Loucy (cell line): ENCODE measurements around the gene LRRC4C.

Experiments used
- H2AFZ ChIP-seq: fragments of 200-600 bp; sonication (generic); 2 replicates; pipeline ENCODE4 v1.6.0; 2016; ENCODE audit warnings: antibody characterized with exemption, mild to moderate bottlenecking, low read length, moderate library complexity
- H3F3A ChIP-seq: fragments of 200-600 bp; 2 replicates; pipeline ENCODE4 v1.6.0; 2016; ENCODE audit warnings: antibody characterized with exemption, low read depth, mild to moderate bottlenecking
- H3K27me3 ChIP-seq: fragments of 200-600 bp; sonication (generic); 2 replicates; pipeline ENCODE4 v1.6.1; 2014; ENCODE audit warnings: low read length, mild to moderate bottlenecking; ENCODE audit not compliant: insufficient read depth, poor library complexity, severe bottlenecking
- H3K36me3 ChIP-seq: fragments of 200-600 bp; sonication (generic); 2 replicates; pipeline ENCODE4 v1.6.1; 2016; ENCODE audit warnings: low read length; ENCODE audit not compliant: insufficient read depth
- H3K4me1 ChIP-seq: fragments of 200-600 bp; sonication (generic); 2 replicates; pipeline ENCODE4 v1.5.1; 2014; ENCODE audit warnings: low read length, mild to moderate bottlenecking; ENCODE audit not compliant: insufficient read depth, poor library complexity, severe bottlenecking
- H3K4me2 ChIP-seq: fragments of 200-600 bp; sonication (generic); 2 replicates; pipeline ENCODE4 v1.6.0; 2014; ENCODE audit warnings: antibody characterized with exemption, low read length, low read depth, mild to moderate bottlenecking; ENCODE audit not compliant: poor library complexity, severe bottlenecking
- H3K4me3 ChIP-seq: fragments of 200-600 bp; sonication (generic); 2 replicates; pipeline ENCODE4 v1.5.1; 2014; ENCODE audit warnings: low read length, mild to moderate bottlenecking, mixed read lengths; ENCODE audit not compliant: poor library complexity, severe bottlenecking
- H3K79me2 ChIP-seq: fragments of 200-600 bp; sonication (generic); 2 replicates; pipeline ENCODE4 v1.6.1; 2014; ENCODE audit warnings: low read length; ENCODE audit not compliant: insufficient read depth
- H3K9ac ChIP-seq: fragments of 200-600 bp; sonication (generic); 2 replicates; pipeline ENCODE4 v1.6.0; 2014; ENCODE audit warnings: mild to moderate bottlenecking, low read depth, low read length, moderate library complexity; ENCODE audit not compliant: poor library complexity, severe bottlenecking
- H3K9me2 ChIP-seq: fragments of 200-600 bp; sonication (generic); replicated peaks from 2 replicates; pipeline ENCODE4 v1.6.1; 2016; ENCODE audit warnings: low read depth, low read length, mixed read lengths
- H3K9me3 ChIP-seq: fragments of 200-600 bp; sonication (generic); 2 replicates; pipeline ENCODE4 v1.6.1; 2014; ENCODE audit warnings: mild to moderate bottlenecking, antibody characterized with exemption, low read length, low read depth; ENCODE audit not compliant: insufficient read depth
- H4K20me1 ChIP-seq: fragments of 200-600 bp; sonication (generic); 2 replicates; pipeline ENCODE4 v1.6.0; 2014; ENCODE audit warnings: antibody characterized with exemption, low read length, mild to moderate bottlenecking; ENCODE audit not compliant: insufficient read depth, poor library complexity, severe bottlenecking
- CTCF ChIP-seq: fragments of 200-600 bp; sonication (generic); conservative IDR thresholded peaks from 2 replicates; pipeline ENCODE4 v1.5.1; 2014; ENCODE audit warnings: mild to moderate bottlenecking, antibody characterized with exemption, low read length
- EZH2phosphoT487 ChIP-seq: fragments of 200-600 bp; IDR thresholded peaks from 2 replicates; pipeline ENCODE4 v1.6.1; 2018; ENCODE audit warnings: antibody characterized with exemption, mild to moderate bottlenecking, moderate library complexity, borderline replicate concordance

The LRRC4C gene

DNA sequence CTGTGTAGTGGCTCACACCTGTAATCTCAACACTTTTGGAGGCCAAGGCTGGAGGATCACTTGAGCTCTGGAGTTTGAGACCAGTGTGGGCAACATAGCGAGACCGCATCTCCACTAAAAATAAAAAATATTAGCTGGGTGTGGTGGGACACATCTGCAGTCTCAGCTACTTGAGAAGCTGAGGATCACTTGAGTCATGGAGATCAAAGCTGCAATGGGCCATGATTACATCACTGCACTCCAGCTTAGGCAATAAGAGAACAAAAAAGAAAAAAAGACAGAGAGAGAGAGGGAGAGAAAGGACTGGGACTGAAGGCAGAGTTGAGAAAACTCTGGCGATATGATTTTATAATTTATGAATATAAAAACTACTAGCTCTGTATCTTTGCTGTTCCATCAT is 473.1 kb downstream of the LRRC4C start:
- no peaks in the 10 kb centered on the region for H3F3A ChIP-seq
- H3K4me1 ChIP-seq, result no peaks in the 10 kb centered on the region
- H3K9me2 ChIP-seq, result no peaks in the 10 kb centered on the region
- no peak overlapping the region for H3K9ac ChIP-seq
- H3K27me3 ChIP-seq, result no peaks in the 10 kb centered on the region
- no peaks in the 10 kb centered on the region for H4K20me1 ChIP-seq
- TF ChIP-seq CTCF, result no peak
- TF ChIP-seq EZH2phosphoT487, result no peak
- no peaks in the 10 kb centered on the region for H3K79me2 ChIP-seq
- no peak overlapping the region for H3K4me3 ChIP-seq
- no peaks in the 10 kb centered on the region for H3K36me3 ChIP-seq
- H3K4me2 ChIP-seq, result no peak overlapping the region
- no peaks in the 10 kb centered on the region for H3K9me3 ChIP-seq
- no peak overlapping the region for H2AFZ ChIP-seq

DNA sequence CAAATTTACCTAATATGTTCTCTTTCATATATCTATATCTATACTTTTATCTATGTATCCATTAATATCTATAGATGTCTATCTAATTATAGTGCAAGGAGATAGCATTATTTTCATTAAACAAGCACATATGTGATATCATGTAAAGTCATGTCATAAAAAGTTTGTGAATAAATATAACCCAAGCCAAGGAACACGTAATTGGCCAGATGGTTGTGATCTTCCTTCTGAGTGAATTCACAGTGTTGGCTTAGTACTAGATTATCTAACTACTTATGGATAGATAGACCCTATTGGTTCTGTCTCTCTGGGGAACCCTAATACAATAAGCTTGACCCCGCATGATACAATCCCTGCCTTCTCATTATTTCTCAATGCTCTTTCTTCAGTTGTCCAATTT is 484.4 kb downstream of the LRRC4C start:
- no peak for TF ChIP-seq EZH2phosphoT487
- TF ChIP-seq CTCF, result no peak
- H3K27me3 ChIP-seq, result no peaks in the 10 kb centered on the region
- no peak overlapping the region for H3K9ac ChIP-seq
- H3K9me3 ChIP-seq, result 0 out of 2 replicates have a peak, but pooled peaks cover 3% of the 10 kb centered on the region
- H3K36me3 ChIP-seq, result no peaks in the 10 kb centered on the region
- no peaks in the 10 kb centered on the region for H3K9me2 ChIP-seq
- H3F3A ChIP-seq, result no peaks in the 10 kb centered on the region
- no peaks in the 10 kb centered on the region for H3K79me2 ChIP-seq
- no peak overlapping the region for H2AFZ ChIP-seq
- H3K4me3 ChIP-seq, result no peak overlapping the region
- H4K20me1 ChIP-seq, result no peaks in the 10 kb centered on the region
- no peaks in the 10 kb centered on the region for H3K4me1 ChIP-seq
- H3K4me2 ChIP-seq, result no peak overlapping the region

DNA sequence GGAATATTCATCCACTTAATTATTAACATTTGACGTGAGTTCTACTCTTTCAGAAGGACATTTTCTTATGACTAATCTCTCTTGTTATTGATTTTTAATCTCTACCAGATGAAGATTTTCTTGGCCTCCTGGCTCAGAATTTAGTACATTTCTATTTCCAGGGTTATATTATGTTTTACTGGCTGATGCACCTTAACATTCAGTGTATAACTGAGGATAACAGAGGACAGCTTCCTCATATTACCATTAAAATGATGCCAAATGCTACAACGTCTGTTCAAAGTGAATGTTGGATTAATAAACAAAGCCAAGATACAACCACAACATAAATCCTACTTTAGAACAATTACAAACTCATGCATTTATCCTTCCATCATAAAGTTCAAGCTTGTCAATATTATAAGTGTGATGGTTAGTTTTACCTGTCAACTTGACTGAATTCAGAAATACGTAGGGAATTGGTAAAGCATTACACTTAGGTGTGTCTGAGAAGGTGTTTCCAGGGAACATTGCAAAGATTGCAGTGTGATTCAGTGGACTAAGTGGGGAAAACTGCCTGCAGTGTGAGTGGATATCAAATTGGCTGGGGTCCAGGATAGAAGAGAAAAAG is 485.2 kb downstream of the LRRC4C start:
- Histone ChIP-seq H3F3A (no peaks in the 10 kb centered on the region), H3K9ac (no peak overlapping the region), H2AFZ (no peak overlapping the region), H3K4me3 (no peak overlapping the region), H3K9me3 (0 out of 2 replicates have a peak, but pooled peaks cover 3% of the 10 kb centered on the region), H3K4me1 (no peaks in the 10 kb centered on the region), H3K36me3 (no peaks in the 10 kb centered on the region), H4K20me1 (no peaks in the 10 kb centered on the region), H3K27me3 (no peaks in the 10 kb centered on the region), H3K9me2 (no peaks in the 10 kb centered on the region), H3K4me2 (no peak overlapping the region), H3K79me2 (no peaks in the 10 kb centered on the region)
- no peak for TF ChIP-seq CTCF
- no peak for TF ChIP-seq EZH2phosphoT487
